Keratinocyte (primary cell): ENCODE measurements around the gene NAT16.
A peak's percentile ranks its signal among the peaks of the same experiment; 100 is the strongest.

Source experiments
- CTCF ChIP-seq, 3 experiments: IDR thresholded peaks in 1 of 3; conservative IDR thresholded peaks in 1 of 3; optimal IDR thresholded peaks in 1 of 3; 2 replicates in 2 of 3; 3 replicates in 1 of 3; pipeline versions ENCODE3 to v1.5.1; 2011; ENCODE audit warnings: low read length in 3 of 3, mild to moderate bottlenecking in 3 of 3, moderate library complexity in 2 of 3, control low read depth in 1 of 3, inconsistent platforms in 1 of 3; ENCODE audit not compliant: insufficient read depth in 2 of 3; ENCODE audit errors: extremely low read depth in 1 of 3
- EZH2 ChIP-seq: IDR thresholded peaks from one replicate; pipeline ENCODE4 v1.6.1; 2012; ENCODE audit warnings: inconsistent platforms, mild to moderate bottlenecking, low read length, moderate library complexity

GRCh38 chr7:101171442-101171837, 8.7 kb downstream of the NAT16 start:
- TF ChIP-seq CTCF (optimal IDR thresholded peaks at IDR 0.05 in 1 of 3, IDR thresholded peaks at IDR 0.05 in 1 of 3, conservative IDR thresholded peaks at IDR 0.05 in 1 of 3; ENCODE audit: extremely low read depth in 1 of 3, insufficient read depth in 2 of 3, low read length in 3 of 3) (peak in 2 of 3 experiments; percentile 8 to 28), EZH2 (no peak)
